GM10248 (cell line): ENCODE results near the gene GRXCR1.

ENCODE experiments used
- CTCF ChIA-PET: fragments of 300-600 bp; sonication (Branson Sonifier 250); formaldehyde crosslinking; extraction: SDS; loops from one replicate; lab custom pipeline; 2021; ENCODE audit warnings: antibody characterized with exemption; lab: Yijun Ruan, JAX
- POLR2A ChIA-PET: fragments of 350-650 bp; sonication (Branson Sonifier 250); formaldehyde crosslinking; extraction: SDS; loops from one replicate; lab custom pipeline; 2020; ENCODE audit warnings: antibody characterized with exemption; lab: Yijun Ruan, JAX
- DNase-seq: peaks from one replicate; pipeline ENCODE4 v3.0.0; 2012; ENCODE audit errors: extremely low spot score
- TF ChIP-seq, protein P1 (sequence below): IDR thresholded peaks from 2 replicates; pipeline ENCODE4 v1.5.1; 2012; ENCODE audit warnings: mild to moderate bottlenecking, low read depth; ENCODE audit errors: extremely low read depth, missing control alignments, control extremely low read depth

GRXCR1 gene

DNA sequence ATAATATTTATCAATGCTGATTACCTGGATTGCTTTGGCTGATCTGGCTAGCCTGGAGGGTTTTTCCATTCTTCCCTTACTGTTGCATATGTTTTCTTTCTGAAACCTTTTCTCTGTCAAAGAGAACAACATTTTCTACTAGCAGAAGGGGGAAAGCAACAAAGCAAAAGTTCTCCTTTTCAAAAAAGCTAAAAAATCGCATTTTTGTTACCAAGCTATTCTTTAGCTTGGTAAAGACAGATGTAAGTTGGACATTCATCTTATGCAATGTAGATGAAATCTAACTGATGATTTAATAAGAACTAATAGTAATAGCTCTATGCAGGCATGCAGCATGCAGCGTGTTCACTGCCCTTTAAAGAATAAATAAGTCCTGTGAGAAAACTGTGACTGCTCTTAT lies at the start of gene GRXCR1:
GRXCR1 (plus strand) TSS at position 301 of the 400 bp plus-strand sequence. CDS start 554 bp downstream, outside the sequence.
- TF ChIP-seq, protein P1, sequence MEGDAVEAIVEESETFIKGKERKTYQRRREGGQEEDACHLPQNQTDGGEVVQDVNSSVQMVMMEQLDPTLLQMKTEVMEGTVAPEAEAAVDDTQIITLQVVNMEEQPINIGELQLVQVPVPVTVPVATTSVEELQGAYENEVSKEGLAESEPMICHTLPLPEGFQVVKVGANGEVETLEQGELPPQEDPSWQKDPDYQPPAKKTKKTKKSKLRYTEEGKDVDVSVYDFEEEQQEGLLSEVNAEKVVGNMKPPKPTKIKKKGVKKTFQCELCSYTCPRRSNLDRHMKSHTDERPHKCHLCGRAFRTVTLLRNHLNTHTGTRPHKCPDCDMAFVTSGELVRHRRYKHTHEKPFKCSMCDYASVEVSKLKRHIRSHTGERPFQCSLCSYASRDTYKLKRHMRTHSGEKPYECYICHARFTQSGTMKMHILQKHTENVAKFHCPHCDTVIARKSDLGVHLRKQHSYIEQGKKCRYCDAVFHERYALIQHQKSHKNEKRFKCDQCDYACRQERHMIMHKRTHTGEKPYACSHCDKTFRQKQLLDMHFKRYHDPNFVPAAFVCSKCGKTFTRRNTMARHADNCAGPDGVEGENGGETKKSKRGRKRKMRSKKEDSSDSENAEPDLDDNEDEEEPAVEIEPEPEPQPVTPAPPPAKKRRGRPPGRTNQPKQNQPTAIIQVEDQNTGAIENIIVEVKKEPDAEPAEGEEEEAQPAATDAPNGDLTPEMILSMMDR, result no peak
- no peak for DNase-seq
- CTCF ChIA-PET, result no interaction called here
- POLR2A ChIA-PET, result no interaction called here

- DNase-seq, result no peak
- POLR2A ChIA-PET, result no interaction called here
- TF ChIP-seq, protein P1, result no peak
- CTCF ChIA-PET, result interaction anchor here (1.1 to 1.4 kb wide), 4 partner anchors 13 to 564 kb away, joined by 3 to 5 read pairs (median 4); no protein-coding TSS in a partner anchor
Observed at GRCh38 chr4:42843694-42844093, 48.8 kb upstream of the GRXCR1 start.

DNA sequence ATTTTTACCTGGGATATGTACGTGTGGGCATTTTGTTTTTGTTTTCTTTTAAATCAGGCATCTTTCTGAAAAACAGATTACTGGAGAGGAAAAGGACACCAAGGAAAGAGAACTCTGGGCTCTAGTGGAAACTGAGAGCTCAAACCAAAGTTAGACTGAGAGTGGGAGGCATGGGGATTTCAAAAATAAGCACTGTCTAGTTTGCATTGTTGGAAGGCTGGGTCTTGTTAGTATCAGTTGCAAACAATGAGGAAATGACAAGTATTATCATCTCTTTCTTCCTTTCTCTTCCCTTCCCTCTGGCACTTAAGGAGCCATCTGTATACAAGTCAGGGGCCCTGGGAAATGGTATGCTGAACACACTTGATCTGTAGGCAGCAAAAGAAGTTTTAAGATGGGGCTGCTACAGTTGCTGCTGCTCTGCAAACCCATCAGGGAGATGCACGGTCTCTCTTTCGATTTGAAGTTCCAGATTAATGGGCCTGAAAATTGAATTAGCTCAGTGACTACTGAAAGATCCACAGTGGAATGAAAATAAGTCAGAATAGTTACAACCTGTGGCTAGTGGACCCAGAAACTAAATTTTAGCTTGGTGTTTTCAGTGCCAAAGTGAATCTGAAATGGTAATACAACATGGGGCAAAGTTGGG lies 48.0 kb upstream of the GRXCR1 start:
- TF ChIP-seq, protein P1, result no peak
- CTCF ChIA-PET, result interaction anchor here (0.8 to 1.4 kb wide), 5 partner anchors 11 to 565 kb away, joined by 3 to 5 read pairs (median 3); no protein-coding TSS in a partner anchor
- DNase-seq, result no peak
- POLR2A ChIA-PET, result interaction anchor here (0.6 kb wide), 1 partner anchor 262 kb away, joined by 3 read pairs; no protein-coding TSS in a partner anchor

DNA sequence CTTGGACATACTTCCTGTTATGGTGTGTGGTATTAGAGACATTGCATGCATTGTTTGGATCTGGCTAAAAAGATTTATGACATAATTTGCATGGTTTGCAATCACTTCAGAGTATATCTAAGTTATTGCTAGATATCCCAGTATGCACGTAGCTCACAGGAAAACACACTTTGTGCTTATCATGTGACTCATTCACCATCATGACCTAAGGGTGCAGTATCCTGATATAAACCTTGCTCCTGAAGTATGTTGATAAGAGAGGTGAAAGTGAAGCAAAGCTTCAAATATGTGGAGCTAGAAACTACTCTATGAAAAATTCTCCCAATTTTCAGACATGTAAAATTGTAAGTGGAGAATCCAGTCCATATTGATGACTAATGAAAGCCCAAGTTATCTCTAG lies 46.9 kb upstream of the GRXCR1 start:
- POLR2A ChIA-PET, result no interaction called here
- CTCF ChIA-PET, result interaction anchor here (1.4 to 1.6 kb wide), 3 partner anchors 10 to 39 kb away, joined by 3 to 5 read pairs (median 4); no protein-coding TSS in a partner anchor
- TF ChIP-seq, protein P1, result no peak
- no peak for DNase-seq

GRCh38 chr4:42855779-42856178 lies 36.7 kb upstream of the GRXCR1 start:
- CTCF ChIA-PET, result interaction anchor here (0.6 to 2.3 kb wide), 8 partner anchors 9 to 484 kb away, joined by 4 to 18 read pairs (median 4); no protein-coding TSS in a partner anchor
- POLR2A ChIA-PET, result no interaction called here

GRCh38 chr4:42865572-42866189 lies 26.8 kb upstream of the GRXCR1 start:
- TF ChIP-seq, protein P1, result peak; percentile 74
- CTCF ChIA-PET, result interaction anchor here (0.6 to 2.3 kb wide), 9 partner anchors 9 to 613 kb away, joined by 3 to 18 read pairs (median 6); no protein-coding TSS in a partner anchor
- DNase-seq, result peak; percentile 29
- POLR2A ChIA-PET, result no interaction called here

More at GRCh38 chr4:42855779-42856178, 36.7 kb upstream of the GRXCR1 start:
- DNase-seq, result no peak
- TF ChIP-seq, protein P1, result no peak
